GM23248 (cell line): Measurements from ENCODE around the gene C17orf78. TPM values are rescaled to one million over a fixed set of nuclear protein-coding genes. Genes with fewer than 3 reads are reported as not detected.
"Not testable (repeated sequence)": the region's sequence is repeated elsewhere in the genome, so short reads cannot be mapped to it uniquely, and the experiment has no call there.

Experiments
- DNase-seq: peaks from one replicate; pipeline ENCODE4 v3.0.0-alpha.2; 2015
- H2AFZ ChIP-seq: fragments of 200-600 bp; sonication (generic); 2 replicates; pipeline ENCODE4 v1.6.1; 2016; ENCODE audit warnings: antibody characterized with exemption
- H3F3A ChIP-seq: fragments of 200-600 bp; sonication (generic); 2 replicates; pipeline ENCODE4 v1.6.1; 2016; ENCODE audit warnings: mild to moderate bottlenecking, antibody characterized with exemption, mixed run types; ENCODE audit not compliant: insufficient read depth
- H3K27ac ChIP-seq: fragments of 200-600 bp; sonication (generic); 2 replicates; pipeline ENCODE4 v1.5.1; 2016; ENCODE audit warnings: mild to moderate bottlenecking
- H3K27me3 ChIP-seq: fragments of 200-600 bp; sonication (generic); replicated peaks from 2 replicates; pipeline ENCODE4 v1.6.1; 2016; ENCODE audit warnings: mild to moderate bottlenecking; ENCODE audit not compliant: insufficient read depth
- H3K36me3 ChIP-seq: fragments of 200-600 bp; sonication (generic); 2 replicates; pipeline ENCODE4 v1.6.1; 2016; ENCODE audit warnings: low read depth, mild to moderate bottlenecking
- H3K4me1 ChIP-seq: fragments of 200-600 bp; sonication (generic); 2 replicates; pipeline ENCODE4 v1.6.1; 2016; ENCODE audit warnings: mild to moderate bottlenecking; ENCODE audit not compliant: insufficient read depth
- H3K4me2 ChIP-seq: fragments of 200-600 bp; sonication (generic); one replicate; pipeline ENCODE4 v1.6.1; 2016; ENCODE audit warnings: mild to moderate bottlenecking; ENCODE audit not compliant: unreplicated experiment
- H3K4me3 ChIP-seq: fragments of 200-600 bp; sonication (generic); 2 replicates; pipeline ENCODE4 v1.5.1; 2016; ENCODE audit warnings: mild to moderate bottlenecking
- H3K79me2 ChIP-seq: fragments of 200-600 bp; sonication (generic); 2 replicates; pipeline ENCODE4 v1.6.1; 2016; ENCODE audit warnings: mild to moderate bottlenecking; ENCODE audit not compliant: insufficient read depth
- H3K9ac ChIP-seq: fragments of 200-600 bp; sonication (generic); 2 replicates; pipeline ENCODE4 v1.6.1; 2016; ENCODE audit warnings: mild to moderate bottlenecking
- H3K9me2 ChIP-seq: fragments of 200-600 bp; sonication (generic); 2 replicates; pipeline ENCODE4 v1.6.1; 2016; ENCODE audit warnings: mixed run types, mild to moderate bottlenecking, moderate library complexity; ENCODE audit not compliant: insufficient read depth
- H3K9me3 ChIP-seq: fragments of 200-600 bp; sonication (generic); one replicate; pipeline ENCODE4 v1.6.1; 2017; ENCODE audit warnings: low read depth
- H4K20me1 ChIP-seq: fragments of 200-600 bp; sonication (generic); 2 replicates; pipeline ENCODE4 v1.6.0; 2016; ENCODE audit not compliant: insufficient read depth
- EZH2 ChIP-seq: fragments of 200-600 bp; sonication (generic); IDR thresholded peaks from 2 replicates; pipeline ENCODE4 v1.6.1; 2018; ENCODE audit warnings: antibody characterized with exemption, mild to moderate bottlenecking; ENCODE audit not compliant: insufficient read depth, poor library complexity, severe bottlenecking
- EZH2phosphoT487 ChIP-seq: fragments of 200-600 bp; sonication (generic); IDR thresholded peaks from 2 replicates; pipeline ENCODE4 v1.6.1; 2018; ENCODE audit warnings: antibody characterized with exemption, moderate library complexity, mild to moderate bottlenecking, low read depth; ENCODE audit not compliant: insufficient read depth
- WGBS, 2 experiments: methylation state at CpG; one replicate each; pipeline ENCODE4 v1.1.6; 2015 to 2017; ENCODE audit warnings: low lambda C conversion rate in 2 of 2, low coverage in 1 of 2; ENCODE audit errors: missing lambda C conversion rate in 2 of 2; 5-methylcytosine and 5-hydroxymethylcytosine counted together
- in situ Hi-C: fragments of 300-500 bp; cut with MboI; formaldehyde crosslinking; loops from 2 replicates; pipeline ENCODE4 v1.15.0; 2020
- polyA plus RNA-seq: library from polyadenylated mRNA; unstranded; fragments of >200 nt; fragmentation: Nextera tagmentation; extraction: Ambion mirVana; gene quantifications from 2 replicates; pipeline ENCODE4 v1.2.1, GENCODE V29; 2016
- total RNA-seq: library from RNA; depleted of rRNA; stranded (reverse); fragments of >200 nt; shearing (Covaris generic); gene quantifications from 2 replicates; pipeline ENCODE4 v1.2.3, GENCODE V29; 2014

The C17orf78 gene
- total and polyA plus RNA-seq, 2 experiments from 2014 or later: not detected

DNA sequence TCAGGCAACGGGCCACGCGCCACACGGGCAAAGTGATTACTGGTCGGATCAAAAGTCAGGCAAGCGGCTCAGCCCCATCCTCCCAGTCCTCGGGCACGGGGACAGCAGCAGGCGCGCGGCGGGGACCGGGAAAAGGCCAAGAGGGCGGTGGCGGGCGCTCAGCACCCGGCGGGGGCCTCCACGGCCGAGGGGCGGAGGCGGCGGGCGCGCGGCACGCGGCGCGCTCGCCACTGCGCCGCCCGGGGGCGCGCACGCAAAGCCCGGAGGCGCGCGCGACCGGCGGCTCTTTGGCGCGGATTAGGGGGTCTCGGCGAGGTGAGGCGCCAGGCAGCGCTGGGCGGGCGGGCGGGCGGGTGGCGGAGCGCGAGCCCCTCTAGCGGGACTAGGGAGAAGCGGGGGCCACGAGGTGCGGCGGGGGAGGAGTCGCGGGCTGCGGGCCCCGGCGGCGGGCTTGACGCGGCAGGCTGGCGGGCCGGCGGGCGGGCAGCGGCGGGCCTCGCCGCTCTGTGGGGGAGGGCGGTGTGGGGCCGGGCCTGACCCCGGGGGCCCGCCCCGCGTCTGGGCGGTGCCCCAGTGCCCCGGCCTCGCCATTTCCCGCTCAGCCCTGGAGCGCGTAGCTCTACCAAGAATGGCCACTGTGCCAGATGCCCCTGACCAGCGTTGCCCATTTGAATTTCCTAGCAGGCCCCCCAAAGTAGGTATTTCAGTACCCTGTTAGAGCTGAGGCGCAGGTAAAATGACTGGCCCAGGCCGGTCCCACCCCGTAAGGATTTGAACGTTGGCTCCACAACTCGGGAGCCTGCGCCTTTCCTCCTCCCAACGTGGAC, 31.1 kb downstream of the C17orf78 start, which contains the start of the genes ACACA and TADA2A:
ACACA (minus strand) TSS at position 202 of the 827 bp plus-strand sequence. CDS start 537 bp downstream, outside the sequence.
TADA2A (plus strand) TSS at position 252 of the 827 bp plus-strand sequence. CDS start 4,480 bp downstream, outside the sequence.
- in situ Hi-C loops: no loop called here
- H3K4me1 ChIP-seq: peaks cover 18% of the 10 kb centered on the region
- 1 to 2% methylated on average over 28 to 58 of the region's 98 CpGs for WGBS, 2 experiments
- H2AFZ ChIP-seq: peak within 1 kb of the TSS; percentile 96
- no peak for TF ChIP-seq EZH2
- TF ChIP-seq EZH2phosphoT487: no peak
- no peaks in the 10 kb centered on the region for H4K20me1 ChIP-seq
- no peaks in the 10 kb centered on the region for H3K9me3 ChIP-seq
- peak within 1 kb of the TSS; percentile 95 for H3K4me3 ChIP-seq
- H3K9ac ChIP-seq: peak within 1 kb of the TSS; percentile 89
- no peaks in the 10 kb centered on the region for H3K9me2 ChIP-seq
- peak; percentile 93 for DNase-seq
- H3K27ac ChIP-seq: peak within 1 kb of the TSS; percentile 87
- peaks cover 82% of the 10 kb centered on the region for H3K79me2 ChIP-seq
- peaks cover 6% of the 10 kb centered on the region; the same call in 1 of the 2 replicates for H3F3A ChIP-seq
- peak within 1 kb of the TSS; percentile 83 for H3K4me2 ChIP-seq
- no peaks in the 10 kb centered on the region for H3K27me3 ChIP-seq
- peaks cover 9% of the 10 kb centered on the region for H3K36me3 ChIP-seq

DNA sequence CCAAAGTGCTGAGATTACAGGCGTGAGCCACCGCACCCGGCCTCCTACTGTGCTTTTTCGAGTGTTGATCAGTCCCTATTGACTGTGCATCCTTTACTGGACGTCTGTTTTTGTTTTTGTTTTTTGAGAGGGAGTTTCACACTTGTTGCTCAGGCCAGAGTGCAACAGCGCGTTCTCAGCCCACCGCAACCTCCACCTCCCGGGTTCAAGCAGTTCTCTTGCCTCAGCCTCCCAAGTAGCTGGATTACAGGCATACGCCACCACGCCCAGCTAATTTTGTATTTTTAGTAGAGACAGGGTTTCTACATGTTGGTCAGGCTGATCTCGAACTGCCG, 32.3 kb downstream of the C17orf78 start:
- H3K9ac ChIP-seq: 0 out of 2 replicates have a peak overlapping the region, but pooled peaks have one; percentile 89
- H2AFZ ChIP-seq, H3F3A ChIP-seq, H4K20me1 ChIP-seq, H3K27me3 ChIP-seq, DNase-seq, H3K9me2 ChIP-seq, H3K9me3 ChIP-seq, in situ Hi-C loops: not testable (repeated sequence)
- peak overlapping the region; percentile 83 for H3K4me2 ChIP-seq
- peaks cover 22% of the 10 kb centered on the region for H3K36me3 ChIP-seq
- WGBS, 2 experiments: 94% methylated on average over 13 of the region's 13 CpGs
- peaks cover 18% of the 10 kb centered on the region for H3K4me1 ChIP-seq
- H3K4me3 ChIP-seq: peak overlapping the region; percentile 89
- 0 out of 2 replicates have a peak overlapping the region, but pooled peaks have one; percentile 87 for H3K27ac ChIP-seq
- H3K79me2 ChIP-seq: peaks cover 84% of the 10 kb centered on the region

DNA sequence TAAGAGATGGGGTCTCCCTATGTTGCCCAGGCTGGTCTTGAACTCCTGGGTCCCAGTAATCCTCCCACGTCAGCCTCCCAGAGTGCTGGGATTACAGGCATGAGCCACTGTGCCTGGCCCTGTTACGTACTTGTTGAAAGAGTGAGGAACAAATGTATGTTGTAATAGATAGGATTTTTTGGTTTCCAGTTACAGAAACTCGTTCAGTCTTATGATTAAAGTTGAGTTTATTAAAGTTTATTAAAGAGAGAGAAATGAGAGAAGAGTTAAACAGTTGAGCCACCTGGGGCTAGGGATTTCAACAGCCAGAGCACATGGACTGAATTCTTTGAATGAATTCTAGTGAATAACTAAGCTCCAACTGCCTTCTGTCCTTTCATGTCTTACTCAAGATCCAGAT, 34.6 kb downstream of the C17orf78 start:
- peaks cover 6% of the 10 kb centered on the region; the same call in 1 of the 2 replicates for H3F3A ChIP-seq
- H3K9me2 ChIP-seq: no peaks in the 10 kb centered on the region
- H2AFZ ChIP-seq: no peak overlapping the region
- no peak overlapping the region for H3K27ac ChIP-seq
- H3K4me1 ChIP-seq: peaks cover 11% of the 10 kb centered on the region
- TF ChIP-seq EZH2phosphoT487 (no peak), EZH2 (no peak)
- peaks cover 81% of the 10 kb centered on the region for H3K79me2 ChIP-seq
- H4K20me1 ChIP-seq: no peaks in the 10 kb centered on the region
- H3K4me2 ChIP-seq: no peak overlapping the region
- H3K36me3 ChIP-seq: peaks cover 29% of the 10 kb centered on the region
- in situ Hi-C loops: loop anchor here (10.0 kb wide), 1 partner anchor 64 kb away; no protein-coding TSS in a partner anchor
- 97 to 98% methylated on average over 3 of the region's 3 CpGs for WGBS, 2 experiments
- no peak overlapping the region for H3K9ac ChIP-seq
- H3K9me3 ChIP-seq: no peaks in the 10 kb centered on the region
- H3K27me3 ChIP-seq: no peaks in the 10 kb centered on the region
- no peak overlapping the region for H3K4me3 ChIP-seq
- DNase-seq: no peak

DNA sequence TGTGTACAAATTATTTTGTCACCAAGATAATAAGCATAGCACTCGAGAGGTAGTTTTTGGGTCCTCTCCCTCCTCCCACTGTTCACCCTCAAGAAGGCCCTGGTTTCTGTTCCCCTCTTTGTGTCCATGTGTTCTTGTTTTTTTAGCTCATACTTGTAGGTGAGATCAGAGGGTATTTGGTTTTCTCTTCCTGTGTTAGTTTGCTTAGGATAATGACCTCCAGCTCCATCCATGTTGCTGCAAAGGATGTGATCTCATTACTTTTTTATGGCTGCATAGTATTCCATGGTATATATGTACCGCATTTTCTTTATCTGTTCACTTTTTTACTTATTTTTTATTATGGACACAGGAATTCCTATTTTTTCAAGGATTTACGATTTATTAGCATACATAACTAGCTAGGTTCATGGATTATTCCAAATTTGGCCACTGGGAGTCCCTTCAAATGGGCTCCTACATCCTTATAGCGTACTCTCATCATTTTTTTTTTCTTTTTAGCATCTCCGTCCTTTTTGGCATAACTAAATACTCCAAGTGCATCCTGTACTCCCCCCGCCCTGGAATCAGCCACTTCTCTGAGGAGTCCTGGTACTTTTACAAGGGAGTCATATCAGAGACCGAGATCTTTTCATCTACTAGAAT, 38.2 kb downstream of the C17orf78 start:
- H3K79me2 ChIP-seq: peaks cover 82% of the 10 kb centered on the region
- no peaks in the 10 kb centered on the region for H3K4me1 ChIP-seq
- peaks cover 38% of the 10 kb centered on the region for H3K36me3 ChIP-seq
- H3F3A ChIP-seq: no peaks in the 10 kb centered on the region
- no peaks in the 10 kb centered on the region for H3K27me3 ChIP-seq
- no peak overlapping the region for H3K9ac ChIP-seq
- H3K27ac ChIP-seq: no peak overlapping the region
- WGBS, 2 experiments: 94 to 98% methylated on average over 7 of the region's 7 CpGs
- no peak overlapping the region for H3K4me3 ChIP-seq
- DNase-seq: peak; percentile 24
- TF ChIP-seq EZH2 (no peak), EZH2phosphoT487 (no peak)
- H4K20me1 ChIP-seq: no peaks in the 10 kb centered on the region
- no peaks in the 10 kb centered on the region for H3K9me3 ChIP-seq
- no peak overlapping the region for H2AFZ ChIP-seq
- in situ Hi-C loops: loop anchor here (10.0 kb wide), 1 partner anchor 61 kb away; no protein-coding TSS in a partner anchor
- H3K4me2 ChIP-seq: no peak overlapping the region
- no peaks in the 10 kb centered on the region for H3K9me2 ChIP-seq
